GM12872 (cell line): ENCODE measurements around the gene HIBADH.

ENCODE experiments used
- TF ChIP-seq, protein P1 (sequence below): IDR thresholded peaks from 3 replicates; pipeline ENCODE4 v1.5.1; 2011; ENCODE audit warnings: low read depth, mild to moderate bottlenecking, low read length, moderate library complexity; ENCODE audit not compliant: insufficient read depth

The HIBADH gene

DNA sequence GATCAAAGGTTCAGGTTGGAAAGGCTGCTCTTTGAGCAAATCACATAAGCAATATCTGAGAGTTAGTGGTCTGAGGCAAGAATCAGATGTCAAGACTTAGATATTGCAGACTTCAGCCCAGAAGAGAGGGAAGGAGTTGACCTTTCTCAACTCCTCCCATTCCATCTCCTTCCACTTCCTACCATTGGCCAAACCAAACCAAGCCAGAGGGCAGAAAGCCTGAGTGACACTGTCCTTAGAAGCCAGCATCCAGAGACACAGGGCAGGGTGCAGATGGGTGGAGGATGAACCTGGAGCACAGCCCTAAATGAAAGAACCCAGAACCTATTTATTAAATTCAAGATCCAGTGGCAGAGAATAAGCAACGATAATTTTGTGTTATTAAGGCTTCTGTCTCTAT is 180.5 kb downstream of the HIBADH start:
- TF ChIP-seq, protein P1, sequence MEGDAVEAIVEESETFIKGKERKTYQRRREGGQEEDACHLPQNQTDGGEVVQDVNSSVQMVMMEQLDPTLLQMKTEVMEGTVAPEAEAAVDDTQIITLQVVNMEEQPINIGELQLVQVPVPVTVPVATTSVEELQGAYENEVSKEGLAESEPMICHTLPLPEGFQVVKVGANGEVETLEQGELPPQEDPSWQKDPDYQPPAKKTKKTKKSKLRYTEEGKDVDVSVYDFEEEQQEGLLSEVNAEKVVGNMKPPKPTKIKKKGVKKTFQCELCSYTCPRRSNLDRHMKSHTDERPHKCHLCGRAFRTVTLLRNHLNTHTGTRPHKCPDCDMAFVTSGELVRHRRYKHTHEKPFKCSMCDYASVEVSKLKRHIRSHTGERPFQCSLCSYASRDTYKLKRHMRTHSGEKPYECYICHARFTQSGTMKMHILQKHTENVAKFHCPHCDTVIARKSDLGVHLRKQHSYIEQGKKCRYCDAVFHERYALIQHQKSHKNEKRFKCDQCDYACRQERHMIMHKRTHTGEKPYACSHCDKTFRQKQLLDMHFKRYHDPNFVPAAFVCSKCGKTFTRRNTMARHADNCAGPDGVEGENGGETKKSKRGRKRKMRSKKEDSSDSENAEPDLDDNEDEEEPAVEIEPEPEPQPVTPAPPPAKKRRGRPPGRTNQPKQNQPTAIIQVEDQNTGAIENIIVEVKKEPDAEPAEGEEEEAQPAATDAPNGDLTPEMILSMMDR = no peak

- TF ChIP-seq, protein P1 = no peak
Observed at GRCh38 chr7:27478556-27478955, 184.1 kb downstream of the HIBADH start.

- TF ChIP-seq, protein P1 = no peak
Observed at GRCh38 chr7:27478084-27478483, 184.6 kb downstream of the HIBADH start.

DNA sequence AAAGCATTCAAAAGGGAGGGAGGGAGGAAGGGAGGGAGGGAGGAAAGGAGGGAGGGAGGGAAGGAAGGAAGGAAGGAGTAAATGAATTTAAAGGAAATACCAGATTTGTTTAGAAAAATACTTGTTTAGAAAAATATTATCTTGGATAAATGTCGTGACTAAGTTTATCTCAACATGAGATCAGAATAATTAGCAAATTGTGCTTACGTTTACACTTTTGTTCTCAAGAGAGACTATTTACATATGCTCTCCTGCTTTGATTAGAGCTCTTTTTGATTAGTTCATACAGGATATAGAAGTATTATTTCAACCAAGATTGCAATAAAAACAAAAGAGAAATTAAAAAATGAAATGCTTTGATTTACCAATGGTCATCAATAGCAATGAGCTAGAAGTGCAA is 186.2 kb downstream of the HIBADH start:
- TF ChIP-seq, protein P1 = no peak
